Measurements from ENCODE around the gene KIF5A.
"Not testable (repeated sequence)": the region's sequence is repeated elsewhere in the genome, so short reads cannot be mapped to it uniquely, and the experiment has no call there.

Gene KIF5A

DNA sequence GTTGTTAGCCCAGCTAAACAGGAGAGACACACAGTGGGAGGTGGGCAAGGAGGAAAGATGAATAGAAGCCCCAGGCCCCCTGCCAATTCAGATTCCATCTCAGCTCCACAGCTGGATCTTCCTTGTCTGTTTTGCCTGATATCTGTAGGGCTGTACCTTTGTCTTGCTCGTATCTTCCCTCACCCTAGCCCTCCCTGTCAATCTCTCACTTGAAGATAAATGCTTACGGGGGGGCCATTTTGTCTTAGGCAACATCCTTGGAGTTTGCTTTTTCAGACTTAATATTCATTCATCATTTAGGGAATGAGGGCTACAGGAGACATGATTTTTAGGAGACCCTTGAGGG is 2.4 kb downstream of the KIF5A start:
- H3K36me3 ChIP-seq (ENCODE audit: control insufficient read depth, insufficient read depth, low read length, severe bottlenecking): no peaks in the 10 kb centered on the region
- no peak for DNase-seq (ENCODE audit: low read depth)
- H3K4me1 ChIP-seq (ENCODE audit: control insufficient read depth, insufficient read depth, low read length): peaks cover 11% of the 10 kb centered on the region
- H3K9me3 ChIP-seq (ENCODE audit: control insufficient read depth, low read length): no peaks in the 10 kb centered on the region
- H3K27me3 ChIP-seq (replicated peaks; ENCODE audit: control insufficient read depth, insufficient read depth, low read length): peaks cover 50% of the 10 kb centered on the region
- no peak overlapping the region for H3K4me3 ChIP-seq (ENCODE audit: low read length)
- H3K9ac ChIP-seq (ENCODE audit: low read length): no peak overlapping the region

DNA sequence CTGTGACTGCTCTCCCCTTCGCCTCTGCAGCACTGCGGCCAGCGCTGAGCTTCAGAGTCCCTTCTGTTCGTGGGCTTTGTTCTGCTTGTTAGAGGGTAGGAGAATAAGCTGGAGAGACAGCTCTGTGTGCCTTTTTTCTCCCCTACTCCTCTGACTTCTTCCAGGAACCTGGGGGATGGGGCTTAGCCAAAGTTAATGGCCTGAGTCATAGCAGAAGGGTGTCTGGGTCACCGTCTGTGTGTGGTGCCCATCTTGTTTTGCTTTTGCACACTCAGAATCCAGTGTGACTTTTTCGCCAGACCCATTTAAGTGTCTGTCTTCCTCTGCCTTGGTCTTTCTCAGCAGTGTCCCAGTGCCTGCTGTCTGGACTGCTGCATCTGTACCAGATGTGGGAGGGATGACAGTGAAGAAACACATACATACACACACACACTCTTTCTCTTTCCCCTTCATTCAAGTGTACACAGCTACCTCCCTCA is 3.0 kb downstream of the KIF5A start:
- H3K4me3 ChIP-seq (ENCODE audit: low read length): no peak overlapping the region
- no peaks in the 10 kb centered on the region for H3K9me3 ChIP-seq (ENCODE audit: control insufficient read depth, low read length)
- no peaks in the 10 kb centered on the region for H3K36me3 ChIP-seq (ENCODE audit: control insufficient read depth, insufficient read depth, low read length, severe bottlenecking)
- peaks cover 9% of the 10 kb centered on the region for H3K4me1 ChIP-seq (ENCODE audit: control insufficient read depth, insufficient read depth, low read length)
- peaks cover 50% of the 10 kb centered on the region for H3K27me3 ChIP-seq (replicated peaks; ENCODE audit: control insufficient read depth, insufficient read depth, low read length)
- no peak overlapping the region for H3K9ac ChIP-seq (ENCODE audit: low read length)
- peak; percentile 8 for DNase-seq (ENCODE audit: low read depth)

DNA sequence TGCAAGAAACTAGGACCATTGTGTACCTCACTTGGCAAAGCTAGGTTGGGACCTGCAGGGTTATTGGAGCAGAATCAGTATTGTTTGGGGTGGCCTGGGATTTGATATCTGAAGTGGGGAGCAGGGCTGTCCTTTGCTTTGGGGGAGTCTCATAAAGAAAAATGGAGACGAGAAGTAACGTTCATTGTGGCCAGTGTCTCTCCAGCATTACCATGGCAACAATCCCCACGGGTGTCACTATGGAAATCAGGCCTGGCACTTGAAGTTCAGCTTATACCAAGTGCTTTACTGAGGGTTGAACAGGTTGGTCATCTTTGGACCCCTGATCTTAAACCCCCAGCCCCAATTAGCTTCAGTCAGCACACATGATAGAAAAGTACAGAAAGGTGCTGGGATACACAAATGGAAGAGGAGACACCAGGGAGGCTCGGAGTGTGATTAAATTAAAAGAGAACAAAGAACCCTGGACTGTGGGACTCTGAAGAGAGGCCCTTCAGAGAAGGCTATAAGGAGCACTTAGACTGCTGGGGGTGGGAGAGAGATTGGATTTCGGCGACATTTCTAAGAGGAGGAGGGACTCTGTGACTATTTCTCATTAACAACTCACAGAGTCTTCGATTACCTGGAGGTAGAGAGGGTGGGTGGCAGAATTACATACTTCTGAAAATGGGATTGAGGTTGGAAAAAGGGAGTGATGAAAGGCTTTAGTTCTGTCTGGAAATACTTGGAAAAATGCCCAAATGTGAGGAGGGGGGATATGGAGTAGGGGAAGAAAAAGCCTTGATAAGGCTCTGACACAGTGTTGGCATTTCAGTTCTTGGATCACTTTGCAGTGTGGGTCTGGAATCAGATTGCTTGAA is 3.7 kb downstream of the KIF5A start:
- DNase-seq (ENCODE audit: low read depth): no peak
- Histone ChIP-seq H3K4me3 (ENCODE audit: low read length) (no peak overlapping the region), H3K36me3 (ENCODE audit: control insufficient read depth, insufficient read depth, low read length, severe bottlenecking) (no peaks in the 10 kb centered on the region), H3K9ac (ENCODE audit: low read length) (no peak overlapping the region), H3K27me3 (replicated peaks; ENCODE audit: control insufficient read depth, insufficient read depth, low read length) (peaks cover 47% of the 10 kb centered on the region), H3K9me3 (ENCODE audit: control insufficient read depth, low read length) (no peaks in the 10 kb centered on the region), H3K4me1 (ENCODE audit: control insufficient read depth, insufficient read depth, low read length) (peaks cover 6% of the 10 kb centered on the region)

DNA sequence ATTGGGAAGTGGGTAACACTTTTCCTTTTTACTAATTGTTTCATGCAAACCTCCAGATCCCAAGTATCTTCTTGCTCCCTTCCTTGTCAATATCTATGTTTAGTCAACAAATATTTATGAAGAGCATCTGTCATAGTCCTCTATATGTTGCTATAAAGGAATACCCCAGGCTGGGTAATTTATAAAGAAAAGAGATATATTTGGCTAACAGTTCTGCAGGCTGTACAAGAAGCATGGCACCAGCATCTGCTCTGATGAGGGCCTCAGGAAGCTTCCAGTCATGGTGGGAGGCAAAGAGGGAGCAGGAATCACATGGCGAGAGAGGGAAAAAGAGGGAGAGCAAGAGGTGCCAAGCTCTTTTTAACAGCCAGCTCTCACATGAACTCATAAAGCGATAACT is 4.6 kb downstream of the KIF5A start:
- Histone ChIP-seq H3K9ac (ENCODE audit: low read length) (no peak overlapping the region), H3K4me3 (ENCODE audit: low read length) (no peak overlapping the region), H3K27me3 (replicated peaks; ENCODE audit: control insufficient read depth, insufficient read depth, low read length) (peaks cover 38% of the 10 kb centered on the region), H3K36me3 (ENCODE audit: control insufficient read depth, insufficient read depth, low read length, severe bottlenecking) (no peaks in the 10 kb centered on the region), H3K4me1 (ENCODE audit: control insufficient read depth, insufficient read depth, low read length) (peaks cover 5% of the 10 kb centered on the region), H3K9me3 (ENCODE audit: control insufficient read depth, low read length) (no peaks in the 10 kb centered on the region)
- no peak for DNase-seq (ENCODE audit: low read depth)

DNA sequence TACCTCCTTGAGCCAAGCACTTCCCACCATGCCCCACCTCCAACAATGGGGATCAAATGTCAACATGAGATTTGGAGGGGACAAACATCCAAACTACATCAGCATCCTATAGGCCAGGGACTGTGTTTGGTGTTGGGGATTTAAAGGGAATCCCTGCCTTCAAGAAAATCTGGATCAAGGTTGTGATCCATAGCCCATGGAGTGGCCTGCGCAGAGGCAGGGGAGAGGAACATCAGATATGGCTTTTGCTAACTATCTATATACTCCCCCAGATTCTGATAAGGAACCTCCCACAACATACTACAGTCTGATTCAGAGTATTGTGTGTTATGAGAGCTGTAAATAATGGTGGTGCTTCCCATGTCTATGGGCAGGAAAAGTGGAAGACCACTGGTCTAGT is 5.1 kb downstream of the KIF5A start:
- no peak for DNase-seq (ENCODE audit: low read depth)
- no peak overlapping the region for H3K4me3 ChIP-seq (ENCODE audit: low read length)
- peaks cover 33% of the 10 kb centered on the region for H3K27me3 ChIP-seq (replicated peaks; ENCODE audit: control insufficient read depth, insufficient read depth, low read length)
- H3K36me3 ChIP-seq (ENCODE audit: control insufficient read depth, insufficient read depth, low read length, severe bottlenecking): no peaks in the 10 kb centered on the region
- no peak overlapping the region for H3K9ac ChIP-seq (ENCODE audit: low read length)
- H3K4me1 ChIP-seq (ENCODE audit: control insufficient read depth, insufficient read depth, low read length): peaks cover 5% of the 10 kb centered on the region
- no peaks in the 10 kb centered on the region for H3K9me3 ChIP-seq (ENCODE audit: control insufficient read depth, low read length)

DNA sequence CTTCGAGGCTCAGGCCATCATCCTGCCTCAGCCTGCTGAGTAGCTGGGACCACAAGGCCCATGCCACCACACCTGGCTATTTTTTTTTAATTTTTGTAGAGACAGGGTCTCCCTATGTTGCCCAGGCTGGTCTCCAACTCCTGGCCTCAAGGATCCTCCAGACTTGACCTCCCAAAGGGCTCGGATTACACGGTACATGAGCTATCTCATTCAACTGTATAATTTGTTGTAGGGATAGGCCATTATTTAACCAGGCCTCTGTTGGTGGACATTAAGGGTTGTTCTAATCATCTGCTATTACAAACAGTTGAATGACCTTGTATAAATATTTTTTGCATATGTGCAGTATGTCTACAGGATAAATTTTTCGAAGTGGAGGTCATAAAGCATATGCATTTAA is 9.0 kb downstream of the KIF5A start:
- Histone ChIP-seq H3K9ac (ENCODE audit: low read length) (no peak overlapping the region), H3K36me3 (ENCODE audit: control insufficient read depth, insufficient read depth, low read length, severe bottlenecking) (no peaks in the 10 kb centered on the region), H3K4me1 (ENCODE audit: control insufficient read depth, insufficient read depth, low read length) (no peaks in the 10 kb centered on the region), H3K27me3 (replicated peaks; ENCODE audit: control insufficient read depth, insufficient read depth, low read length) (peaks cover 19% of the 10 kb centered on the region), H3K4me3 (ENCODE audit: low read length) (no peak overlapping the region), H3K9me3 (ENCODE audit: control insufficient read depth, low read length) (no peaks in the 10 kb centered on the region)
- no peak for DNase-seq (ENCODE audit: low read depth)

DNA sequence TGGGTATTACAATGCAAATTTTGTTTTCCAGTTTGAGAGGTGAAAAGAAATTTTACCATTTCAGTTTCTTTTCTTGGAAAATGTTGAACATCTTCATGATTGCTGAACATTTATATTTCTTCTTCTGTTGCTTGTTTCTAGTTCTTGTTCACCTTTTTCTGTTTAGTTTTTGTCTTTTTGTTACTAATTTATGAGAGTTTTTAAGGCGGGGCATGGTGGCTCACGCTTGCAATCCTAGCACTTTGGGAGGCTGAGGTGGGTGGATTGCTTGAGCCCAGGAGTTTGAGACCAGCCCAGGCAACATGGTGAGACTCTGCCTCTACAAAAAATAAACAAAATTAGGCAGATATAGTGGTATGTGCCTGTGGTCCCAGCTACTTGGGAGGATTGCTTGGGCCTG is 10.7 kb downstream of the KIF5A start:
- Histone ChIP-seq H3K4me3 (ENCODE audit: low read length) (no peak overlapping the region), H3K9me3 (ENCODE audit: control insufficient read depth, low read length) (no peaks in the 10 kb centered on the region), H3K27me3 (replicated peaks; ENCODE audit: control insufficient read depth, insufficient read depth, low read length) (peaks cover 15% of the 10 kb centered on the region), H3K9ac (ENCODE audit: low read length) (no peak overlapping the region), H3K36me3 (ENCODE audit: control insufficient read depth, insufficient read depth, low read length, severe bottlenecking) (no peaks in the 10 kb centered on the region), H3K4me1 (ENCODE audit: control insufficient read depth, insufficient read depth, low read length) (no peaks in the 10 kb centered on the region)
- DNase-seq (ENCODE audit: low read depth): no peak

DNA sequence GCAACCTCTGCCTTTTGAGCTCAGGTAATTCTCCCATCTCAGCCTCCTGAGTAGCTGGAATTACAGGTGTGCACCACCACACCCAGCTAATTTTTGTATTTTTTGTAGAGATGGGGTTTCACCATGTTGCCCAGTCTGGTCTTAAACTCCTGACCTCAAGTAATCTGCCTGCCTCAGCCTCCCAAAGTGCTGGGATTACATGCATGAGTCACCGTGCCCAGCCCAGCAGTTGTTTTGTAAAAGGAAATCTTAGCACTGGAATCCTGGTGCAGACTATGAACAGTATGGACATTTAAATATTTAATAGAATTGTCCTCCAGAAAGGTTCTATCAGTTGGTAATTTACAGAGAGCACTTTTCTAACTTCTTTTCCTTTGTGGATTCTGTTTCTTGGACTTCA is 11.3 kb downstream of the KIF5A start:
- H3K9ac ChIP-seq (ENCODE audit: low read length); H3K4me1 ChIP-seq (ENCODE audit: control insufficient read depth, insufficient read depth, low read length); H3K9me3 ChIP-seq (ENCODE audit: control insufficient read depth, low read length); H3K4me3 ChIP-seq (ENCODE audit: low read length); H3K36me3 ChIP-seq (ENCODE audit: control insufficient read depth, insufficient read depth, low read length, severe bottlenecking): not testable (repeated sequence)
- peak; percentile 49 for DNase-seq (ENCODE audit: low read depth)
- peaks cover 15% of the 10 kb centered on the region for H3K27me3 ChIP-seq (replicated peaks; ENCODE audit: control insufficient read depth, insufficient read depth, low read length)

DNA sequence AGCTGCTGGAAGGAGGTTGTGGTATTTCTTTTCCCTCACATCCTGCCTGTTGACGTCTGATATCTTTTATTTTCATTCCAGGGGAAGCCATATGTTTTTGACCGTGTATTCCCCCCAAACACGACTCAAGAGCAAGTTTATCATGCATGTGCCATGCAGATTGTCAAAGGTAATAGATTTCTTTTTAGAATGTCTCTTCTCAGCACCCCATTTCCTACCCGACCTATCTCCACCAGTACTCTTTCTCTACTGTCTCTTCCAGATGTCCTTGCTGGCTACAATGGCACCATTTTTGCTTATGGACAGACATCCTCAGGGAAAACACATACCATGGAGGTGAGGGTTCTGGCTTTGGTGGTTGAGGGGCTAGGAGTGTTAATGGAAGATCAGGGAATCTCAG is 13.5 kb downstream of the KIF5A start:
- Histone ChIP-seq H3K4me3 (ENCODE audit: low read length) (no peak overlapping the region), H3K27me3 (replicated peaks; ENCODE audit: control insufficient read depth, insufficient read depth, low read length) (peaks cover 19% of the 10 kb centered on the region)
- DNase-seq (ENCODE audit: low read depth): no peak

DNA sequence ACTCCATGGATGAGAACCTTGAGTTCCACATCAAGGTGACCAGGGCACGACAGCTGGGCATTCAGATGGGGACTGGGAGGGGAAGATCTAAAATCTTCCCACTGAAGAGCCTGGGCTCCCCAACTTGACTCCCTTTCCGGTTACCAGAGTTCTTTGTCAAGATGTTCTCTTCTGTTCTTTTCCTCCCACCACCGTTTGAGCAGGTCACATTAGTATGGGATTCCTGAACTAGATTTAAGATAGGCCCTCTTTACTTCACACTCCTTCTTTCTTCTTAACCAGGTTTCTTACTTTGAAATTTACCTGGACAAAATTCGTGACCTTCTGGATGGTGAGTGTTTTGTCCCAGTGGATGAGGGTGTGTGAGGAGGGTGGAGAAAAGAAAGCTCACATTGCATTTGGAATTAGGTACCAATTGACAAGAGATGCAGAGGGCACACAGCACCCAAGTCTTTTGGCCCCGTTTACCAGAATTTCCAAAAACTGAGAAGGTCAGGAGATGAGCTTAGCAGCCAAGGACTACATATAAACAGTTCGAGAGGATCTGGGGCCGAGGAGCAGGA is 14.4 kb downstream of the KIF5A start:
- Histone ChIP-seq H3K9ac (ENCODE audit: low read length) (no peak overlapping the region), H3K4me3 (ENCODE audit: low read length) (no peak overlapping the region), H3K9me3 (ENCODE audit: control insufficient read depth, low read length) (no peaks in the 10 kb centered on the region), H3K4me1 (ENCODE audit: control insufficient read depth, insufficient read depth, low read length) (no peaks in the 10 kb centered on the region), H3K27me3 (replicated peaks; ENCODE audit: control insufficient read depth, insufficient read depth, low read length) (peaks cover 28% of the 10 kb centered on the region), H3K36me3 (ENCODE audit: control insufficient read depth, insufficient read depth, low read length, severe bottlenecking) (no peaks in the 10 kb centered on the region)
- DNase-seq (ENCODE audit: low read depth): no peak

More for the DNA sequence above, 13.5 kb downstream of the KIF5A start:
- Histone ChIP-seq H3K36me3 (ENCODE audit: control insufficient read depth, insufficient read depth, low read length, severe bottlenecking) (no peaks in the 10 kb centered on the region), H3K9me3 (ENCODE audit: control insufficient read depth, low read length) (no peaks in the 10 kb centered on the region), H3K4me1 (ENCODE audit: control insufficient read depth, insufficient read depth, low read length) (no peaks in the 10 kb centered on the region), H3K9ac (ENCODE audit: low read length) (no peak overlapping the region)

DNA sequence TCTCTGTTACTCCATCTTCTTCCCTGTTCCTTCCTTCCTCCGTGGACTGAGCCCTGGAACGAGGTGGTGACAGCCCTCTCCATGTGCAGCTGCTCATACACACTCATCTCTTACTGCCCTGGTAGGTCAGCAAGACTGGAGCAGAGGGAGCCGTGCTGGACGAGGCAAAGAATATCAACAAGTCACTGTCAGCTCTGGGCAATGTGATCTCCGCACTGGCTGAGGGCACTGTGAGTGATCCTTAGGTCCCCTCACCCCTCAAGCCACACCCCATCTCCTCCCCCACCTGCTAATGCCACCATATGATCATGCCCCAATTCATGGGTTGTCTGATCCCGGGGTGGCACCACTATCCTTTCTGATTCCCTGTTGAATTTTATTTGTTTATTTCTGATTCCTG is 19.0 kb downstream of the KIF5A start:
- no peak for DNase-seq (ENCODE audit: low read depth)

More for the DNA sequence above, 19.0 kb downstream of the KIF5A start:
- H3K27me3 ChIP-seq (replicated peaks; ENCODE audit: control insufficient read depth, insufficient read depth, low read length): peaks cover 46% of the 10 kb centered on the region
- H3K9ac ChIP-seq (ENCODE audit: low read length): no peak overlapping the region
- no peaks in the 10 kb centered on the region for H3K9me3 ChIP-seq (ENCODE audit: control insufficient read depth, low read length)
- H3K36me3 ChIP-seq (ENCODE audit: control insufficient read depth, insufficient read depth, low read length, severe bottlenecking): no peaks in the 10 kb centered on the region
- no peak overlapping the region for H3K4me3 ChIP-seq (ENCODE audit: low read length)
- no peaks in the 10 kb centered on the region for H3K4me1 ChIP-seq (ENCODE audit: control insufficient read depth, insufficient read depth, low read length)
